ENCODE data around the gene CTIF.

Gene CTIF

DNA sequence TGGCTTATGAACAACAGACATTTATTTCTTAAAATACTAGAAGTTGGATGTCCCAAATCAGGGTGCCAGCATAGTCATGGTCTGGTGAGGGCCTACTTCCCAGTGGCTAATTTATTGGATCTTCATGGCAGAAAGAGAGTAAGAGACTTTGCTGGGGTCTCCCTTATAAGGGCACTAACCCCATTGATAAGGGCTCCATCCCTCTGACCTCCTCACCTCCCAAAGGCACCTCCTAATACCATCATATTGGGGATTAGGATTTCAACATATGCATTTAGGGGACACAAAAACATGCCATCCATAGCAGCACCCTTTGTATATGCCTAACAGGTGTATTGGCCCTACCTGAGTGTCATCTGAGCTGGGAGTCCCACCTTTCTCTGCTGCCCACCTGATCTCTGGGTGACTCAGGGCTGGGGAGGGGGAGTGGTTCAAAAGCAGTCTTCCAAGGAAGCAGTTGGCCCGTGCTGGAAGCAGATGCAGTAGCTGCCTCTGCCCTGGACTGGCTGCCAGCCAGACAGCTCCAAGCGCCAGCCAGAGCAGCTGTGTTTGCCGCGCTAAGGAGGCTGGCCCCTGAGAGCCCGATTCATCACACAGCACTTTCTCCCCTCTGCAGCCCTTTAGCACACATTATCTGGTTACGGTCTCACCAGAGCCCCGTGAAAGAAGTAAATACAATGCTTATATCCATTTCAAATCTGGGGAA, 327.4 kb downstream of the CTIF start:
- TF ChIP-seq, protein P1, sequence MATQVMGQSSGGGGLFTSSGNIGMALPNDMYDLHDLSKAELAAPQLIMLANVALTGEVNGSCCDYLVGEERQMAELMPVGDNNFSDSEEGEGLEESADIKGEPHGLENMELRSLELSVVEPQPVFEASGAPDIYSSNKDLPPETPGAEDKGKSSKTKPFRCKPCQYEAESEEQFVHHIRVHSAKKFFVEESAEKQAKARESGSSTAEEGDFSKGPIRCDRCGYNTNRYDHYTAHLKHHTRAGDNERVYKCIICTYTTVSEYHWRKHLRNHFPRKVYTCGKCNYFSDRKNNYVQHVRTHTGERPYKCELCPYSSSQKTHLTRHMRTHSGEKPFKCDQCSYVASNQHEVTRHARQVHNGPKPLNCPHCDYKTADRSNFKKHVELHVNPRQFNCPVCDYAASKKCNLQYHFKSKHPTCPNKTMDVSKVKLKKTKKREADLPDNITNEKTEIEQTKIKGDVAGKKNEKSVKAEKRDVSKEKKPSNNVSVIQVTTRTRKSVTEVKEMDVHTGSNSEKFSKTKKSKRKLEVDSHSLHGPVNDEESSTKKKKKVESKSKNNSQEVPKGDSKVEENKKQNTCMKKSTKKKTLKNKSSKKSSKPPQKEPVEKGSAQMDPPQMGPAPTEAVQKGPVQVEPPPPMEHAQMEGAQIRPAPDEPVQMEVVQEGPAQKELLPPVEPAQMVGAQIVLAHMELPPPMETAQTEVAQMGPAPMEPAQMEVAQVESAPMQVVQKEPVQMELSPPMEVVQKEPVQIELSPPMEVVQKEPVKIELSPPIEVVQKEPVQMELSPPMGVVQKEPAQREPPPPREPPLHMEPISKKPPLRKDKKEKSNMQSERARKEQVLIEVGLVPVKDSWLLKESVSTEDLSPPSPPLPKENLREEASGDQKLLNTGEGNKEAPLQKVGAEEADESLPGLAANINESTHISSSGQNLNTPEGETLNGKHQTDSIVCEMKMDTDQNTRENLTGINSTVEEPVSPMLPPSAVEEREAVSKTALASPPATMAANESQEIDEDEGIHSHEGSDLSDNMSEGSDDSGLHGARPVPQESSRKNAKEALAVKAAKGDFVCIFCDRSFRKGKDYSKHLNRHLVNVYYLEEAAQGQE (IDR thresholded peaks at IDR 0.05; ENCODE audit: low read depth), result no peak
- TF ChIP-seq TCF12 (IDR thresholded peaks at IDR 0.05; ENCODE audit: low read depth) (no peak), RAD21 (IDR thresholded peaks at IDR 0.05; ENCODE audit: low read depth) (no peak), CREB1 (IDR thresholded peaks at IDR 0.05; ENCODE audit: low read depth) (no peak), NFIC (IDR thresholded peaks at IDR 0.05) (no peak), MAX (IDR thresholded peaks at IDR 0.05) (no peak), ZBTB7A (IDR thresholded peaks at IDR 0.05; ENCODE audit: low read depth) (no peak), YY1 (IDR thresholded peaks at IDR 0.05; ENCODE audit: low read depth) (no peak), CEBPB (IDR thresholded peaks at IDR 0.05) (no peak), EP300 (IDR thresholded peaks at IDR 0.05; ENCODE audit: borderline replicate concordance) (no peak), TEAD4 (IDR thresholded peaks at IDR 0.05) (no peak), EGR1 (IDR thresholded peaks at IDR 0.05) (no peak), TAF1 (IDR thresholded peaks at IDR 0.05; ENCODE audit: low read depth) (no peak), FOXM1 (IDR thresholded peaks at IDR 0.05; ENCODE audit: borderline replicate concordance, low read depth) (no peak)
- TF ChIP-seq, protein P2, sequence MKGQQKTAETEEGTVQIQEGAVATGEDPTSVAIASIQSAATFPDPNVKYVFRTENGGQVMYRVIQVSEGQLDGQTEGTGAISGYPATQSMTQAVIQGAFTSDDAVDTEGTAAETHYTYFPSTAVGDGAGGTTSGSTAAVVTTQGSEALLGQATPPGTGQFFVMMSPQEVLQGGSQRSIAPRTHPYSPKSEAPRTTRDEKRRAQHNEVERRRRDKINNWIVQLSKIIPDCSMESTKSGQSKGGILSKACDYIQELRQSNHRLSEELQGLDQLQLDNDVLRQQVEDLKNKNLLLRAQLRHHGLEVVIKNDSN (IDR thresholded peaks at IDR 0.05), result no peak

DNA sequence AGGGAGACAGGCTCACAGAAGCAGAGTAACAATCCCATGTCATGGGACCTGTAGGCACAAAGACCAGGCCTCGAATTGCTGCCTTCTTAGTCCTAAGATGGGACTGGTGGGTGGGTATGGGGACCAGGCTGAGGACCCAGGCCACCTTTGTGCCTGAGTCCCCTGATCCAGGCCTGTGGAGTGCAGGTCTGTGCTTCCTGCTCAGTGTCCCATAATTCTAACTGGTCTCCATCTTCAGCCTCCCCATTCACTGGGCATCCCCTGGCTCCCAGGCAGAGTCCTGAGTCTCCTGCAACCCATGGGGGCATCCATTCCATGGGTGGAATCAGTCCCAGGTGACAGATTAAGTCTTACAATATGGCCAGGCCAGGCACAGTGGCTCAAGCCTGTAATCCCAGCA, 328.0 kb downstream of the CTIF start:
- no peak for TF ChIP-seq RAD21 (IDR thresholded peaks at IDR 0.05; ENCODE audit: low read depth)
- no peak for TF ChIP-seq FOXM1 (IDR thresholded peaks at IDR 0.05; ENCODE audit: borderline replicate concordance, low read depth)
- TF ChIP-seq YY1 (IDR thresholded peaks at IDR 0.05; ENCODE audit: low read depth), result no peak
- no peak for TF ChIP-seq EP300 (IDR thresholded peaks at IDR 0.05; ENCODE audit: borderline replicate concordance)
- TF ChIP-seq CEBPB (IDR thresholded peaks at IDR 0.05), result no peak
- no peak for TF ChIP-seq TEAD4 (IDR thresholded peaks at IDR 0.05)
- TF ChIP-seq NFIC (IDR thresholded peaks at IDR 0.05), result no peak
- TF ChIP-seq EGR1 (IDR thresholded peaks at IDR 0.05), result no peak
- TF ChIP-seq CREB1 (IDR thresholded peaks at IDR 0.05; ENCODE audit: low read depth), result no peak
- TF ChIP-seq, protein P2 (IDR thresholded peaks at IDR 0.05), result no peak
- no peak for TF ChIP-seq MAX (IDR thresholded peaks at IDR 0.05)
- no peak for TF ChIP-seq ZBTB7A (IDR thresholded peaks at IDR 0.05; ENCODE audit: low read depth)
- TF ChIP-seq, protein P1 (IDR thresholded peaks at IDR 0.05; ENCODE audit: low read depth), result no peak

GRCh38 chr18:48867978-48868377, 329.1 kb downstream of the CTIF start:
- TF ChIP-seq, protein P1 (IDR thresholded peaks at IDR 0.05; ENCODE audit: low read depth), result no peak
- TF ChIP-seq, protein P2 (IDR thresholded peaks at IDR 0.05), result no peak
- no peak for TF ChIP-seq CREB1 (IDR thresholded peaks at IDR 0.05; ENCODE audit: low read depth)
- TF ChIP-seq TCF12 (IDR thresholded peaks at IDR 0.05; ENCODE audit: low read depth), result no peak
- TF ChIP-seq MAX (IDR thresholded peaks at IDR 0.05), result no peak
- no peak for TF ChIP-seq YY1 (IDR thresholded peaks at IDR 0.05; ENCODE audit: low read depth)
